Esophagus (tissue), 2 donors: ENCODE measurements around the gene PBX3. TPM values are rescaled to one million over a fixed set of nuclear protein-coding genes. Genes with fewer than 3 reads are reported as not detected.

Source experiments
- H3K27ac ChIP-seq, 2 donors: one replicate each; pipeline ENCODE4 v1.5.1; 2013; ENCODE audit warnings: low read depth in 2 of 2, mild to moderate bottlenecking in 2 of 2, inconsistent platforms in 1 of 2, low read length in 1 of 2, moderate library complexity in 1 of 2
- H3K27me3 ChIP-seq, 2 donors: one replicate each; pipeline ENCODE4 v1.6.1; 2013; ENCODE audit warnings: low read length in 2 of 2, control low read depth in 1 of 2, mild to moderate bottlenecking in 1 of 2; ENCODE audit not compliant: insufficient read depth in 2 of 2, control insufficient read depth in 1 of 2
- H3K36me3 ChIP-seq, 2 donors: one replicate each; pipeline ENCODE4 v1.6.1; 2013; ENCODE audit warnings: low read length in 1 of 2; ENCODE audit not compliant: control insufficient read depth in 2 of 2, insufficient read depth in 2 of 2
- H3K4me1 ChIP-seq, 2 donors: one replicate each; pipeline ENCODE4 v1.6.1; 2013; ENCODE audit warnings: low read length in 1 of 2; ENCODE audit not compliant: control insufficient read depth in 2 of 2, insufficient read depth in 2 of 2
- H3K4me3 ChIP-seq, 2 donors: one replicate each; pipeline ENCODE4 v1.5.1; 2013; ENCODE audit warnings: low read length in 2 of 2, mild to moderate bottlenecking in 2 of 2, low read depth in 1 of 2, moderate library complexity in 1 of 2
- H3K9me3 ChIP-seq, 2 donors: one replicate each; pipeline ENCODE4 v1.6.1; 2013; ENCODE audit warnings: mild to moderate bottlenecking in 2 of 2, low read depth in 1 of 2, low read length in 1 of 2, moderate library complexity in 1 of 2; ENCODE audit not compliant: control insufficient read depth in 2 of 2, insufficient read depth in 1 of 2
- WGBS, 2 donors: extraction: QIAGEN DNeasy Blood & Tissue Kit; methylation state at CpG; one replicate each; pipeline ENCODE4 v1.1.7; 2013; 5-methylcytosine and 5-hydroxymethylcytosine counted together
- polyA plus RNA-seq, 2 donors: library from polyadenylated mRNA; stranded (reverse); fragments of 200-250 nt; gene quantifications; one replicate each; pipeline ENCODE4 v1.2.3, GENCODE V29; 2013
- donor health status: healthy with polysubstance abuse.
- donor health status: Bipolar disorder and iron deficiency.

Gene PBX3
- polyA plus RNA-seq, 2 donors: 3.5 to 6.9 TPM

GRCh38 chr9:126001581-126002225 is 254.5 kb downstream of the PBX3 start:
- Histone ChIP-seq H3K27ac (no peak overlapping the region), H3K27me3 (no peaks in the 10 kb centered on the region), H3K9me3 (peaks cover 0 to under 1% of the 10 kb centered on the region in 2 donors), H3K4me3 (no peak overlapping the region), H3K36me3 (no peaks in the 10 kb centered on the region), H3K4me1 (no peaks in the 10 kb centered on the region)
- WGBS, 2 donors: 78 to 85% methylated on average over 24 of the region's 24 CpGs

GRCh38 chr9:126002476-126003350 is 255.5 kb downstream of the PBX3 start:
- Histone ChIP-seq H3K4me1 (no peaks in the 10 kb centered on the region), H3K9me3 (peaks cover 0 to 11% of the 10 kb centered on the region in 2 donors), H3K27me3 (no peaks in the 10 kb centered on the region), H3K27ac (no peak overlapping the region), H3K4me3 (no peak overlapping the region), H3K36me3 (no peaks in the 10 kb centered on the region)
- 88 to 89% methylated on average over 21 of the region's 21 CpGs for WGBS, 2 donors

- Histone ChIP-seq H3K9me3 (peaks cover 5 to 31% of the 10 kb centered on the region in 2 donors), H3K4me3 (no peak overlapping the region), H3K36me3 (no peaks in the 10 kb centered on the region), H3K4me1 (no peaks in the 10 kb centered on the region), H3K27me3 (no peaks in the 10 kb centered on the region), H3K27ac (no peak overlapping the region)
- WGBS, 2 donors: 93 to 97% methylated on average over 2 of the region's 2 CpGs
These were observed 261.9 kb downstream of the PBX3 start for GRCh38 chr9:126009047-126009446.

GRCh38 chr9:126014726-126015125 is 267.6 kb downstream of the PBX3 start:
- Histone ChIP-seq H3K27ac (no peak overlapping the region), H3K4me3 (no peak overlapping the region), H3K9me3 (peaks cover 0 to 7% of the 10 kb centered on the region in 2 donors), H3K27me3 (no peaks in the 10 kb centered on the region), H3K4me1 (no peaks in the 10 kb centered on the region), H3K36me3 (no peaks in the 10 kb centered on the region)
- 74% methylated on average over 12 of the region's 12 CpGs for WGBS, 2 donors

- Histone ChIP-seq H3K36me3 (no peaks in the 10 kb centered on the region), H3K9me3 (peaks cover 0 to 5% of the 10 kb centered on the region in 2 donors), H3K27ac (no peak overlapping the region), H3K4me1 (no peaks in the 10 kb centered on the region), H3K4me3 (no peak overlapping the region), H3K27me3 (no peaks in the 10 kb centered on the region)
- 90 to 91% methylated on average over 17 of the region's 17 CpGs for WGBS, 2 donors
These were observed 268.3 kb downstream of the PBX3 start for GRCh38 chr9:126015424-126015823.

GRCh38 chr9:126016579-126017290 is 269.6 kb downstream of the PBX3 start:
- no peaks in the 10 kb centered on the region for H3K9me3 ChIP-seq
- no peak overlapping the region for H3K4me3 ChIP-seq
- H3K36me3 ChIP-seq: no peaks in the 10 kb centered on the region
- no peak overlapping the region for H3K27ac ChIP-seq
- no peaks in the 10 kb centered on the region for H3K4me1 ChIP-seq
- no peaks in the 10 kb centered on the region for H3K27me3 ChIP-seq
- 81 to 87% methylated on average over 24 of the region's 24 CpGs for WGBS, 2 donors

Other genes starting within 250 kb of the PBX3 start
- gene MAPKAP1, start 40.2 kb upstream of the PBX3 start, polyA plus RNA-seq: 10 to 100 TPM; 41.4 to 49.4 TPM